Neutrophil (primary cell): ENCODE results near the gene TNRC6C.
"Not testable (repeated sequence)": the region's sequence is repeated elsewhere in the genome, so short reads cannot be mapped to it uniquely, and the experiment has no call there.

Experiments used
- H3K27ac ChIP-seq: fragments of 200-600 bp; sonication (generic); 2 replicates; pipeline ENCODE4 v1.5.1; 2016; ENCODE audit warnings: mild to moderate bottlenecking, moderate library complexity
- H3K27me3 ChIP-seq: fragments of 200-600 bp; sonication (generic); 2 replicates; pipeline ENCODE4 v1.6.0; 2016; ENCODE audit warnings: mild to moderate bottlenecking
- H3K36me3 ChIP-seq: fragments of 200-600 bp; sonication (generic); 2 replicates; pipeline ENCODE4 v1.5.1; 2017
- H3K4me1 ChIP-seq, 2 experiments: fragments of 200-600 bp in 1 of 2; sonication (generic) in 1 of 2; 1 replicate in 1 of 2; 2 replicates in 1 of 2; pipeline versions ENCODE4 v1.5.1 to v1.6.1; 2013 to 2016; ENCODE audit warnings: low read depth in 1 of 2, low read length in 1 of 2, mild to moderate bottlenecking in 1 of 2, moderate library complexity in 1 of 2; ENCODE audit not compliant: control insufficient read depth in 1 of 2, insufficient read depth in 1 of 2
- H3K4me3 ChIP-seq, 2 experiments: fragments of 200-600 bp in 1 of 2; sonication (generic) in 1 of 2; 1 replicate in 1 of 2; 2 replicates in 1 of 2; pipeline ENCODE4 v1.5.1; 2013 to 2016; ENCODE audit warnings: low read depth in 1 of 2, low read length in 1 of 2, mild to moderate bottlenecking in 1 of 2, moderate library complexity in 1 of 2
- H3K9me3 ChIP-seq: fragments of 200-600 bp; sonication (generic); 2 replicates; pipeline ENCODE4 v1.5.1; 2016
- TF ChIP-seq, protein P1 (sequence below): fragments of 200-600 bp; sonication (generic); IDR thresholded peaks from 2 replicates; pipeline ENCODE4 v1.5.1; 2016; ENCODE audit warnings: antibody characterized with exemption

Gene TNRC6C

DNA sequence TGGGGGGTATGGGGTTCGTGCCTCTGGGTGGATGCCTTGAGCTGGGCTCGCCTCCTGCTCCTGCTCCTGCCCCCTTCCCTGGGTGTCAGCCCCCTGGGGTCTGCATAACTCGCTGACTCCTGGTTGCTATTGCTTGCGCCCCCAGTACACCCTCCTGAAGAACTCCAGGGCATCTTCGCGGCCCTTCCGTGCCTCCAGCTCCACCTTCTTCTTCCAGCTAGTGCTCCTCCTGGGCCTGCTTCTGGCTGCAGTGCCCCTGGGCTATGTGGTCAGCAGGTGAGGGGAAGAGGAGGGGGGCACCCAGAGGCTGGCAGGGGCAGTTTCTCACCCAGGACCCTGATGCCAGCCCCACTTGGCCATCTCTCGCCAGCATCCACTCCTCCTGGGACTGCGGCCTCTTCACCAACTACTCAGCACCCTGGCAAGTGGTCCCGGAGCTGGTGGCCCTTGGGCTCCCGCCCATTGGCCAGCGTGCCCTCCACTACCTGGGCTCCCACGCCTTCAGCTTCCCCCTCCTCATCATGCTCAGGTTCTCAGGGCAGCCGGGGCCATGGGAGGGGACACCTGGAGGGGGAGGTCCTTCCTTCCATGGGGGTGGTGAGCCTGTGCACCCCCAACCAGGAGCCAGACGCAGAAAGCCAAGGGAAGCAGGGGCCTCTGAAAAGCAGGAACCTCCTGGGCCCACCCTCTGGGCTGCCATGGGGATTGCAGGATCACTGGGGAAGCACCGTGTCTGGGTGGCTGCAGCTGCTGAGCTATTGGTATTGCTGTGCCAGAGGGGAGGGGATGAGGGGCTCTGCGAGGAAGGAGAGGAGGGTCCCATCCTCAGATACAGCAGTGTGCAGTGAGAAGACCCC lies 179.9 kb downstream of the TNRC6C start:
- TF ChIP-seq, protein P1, sequence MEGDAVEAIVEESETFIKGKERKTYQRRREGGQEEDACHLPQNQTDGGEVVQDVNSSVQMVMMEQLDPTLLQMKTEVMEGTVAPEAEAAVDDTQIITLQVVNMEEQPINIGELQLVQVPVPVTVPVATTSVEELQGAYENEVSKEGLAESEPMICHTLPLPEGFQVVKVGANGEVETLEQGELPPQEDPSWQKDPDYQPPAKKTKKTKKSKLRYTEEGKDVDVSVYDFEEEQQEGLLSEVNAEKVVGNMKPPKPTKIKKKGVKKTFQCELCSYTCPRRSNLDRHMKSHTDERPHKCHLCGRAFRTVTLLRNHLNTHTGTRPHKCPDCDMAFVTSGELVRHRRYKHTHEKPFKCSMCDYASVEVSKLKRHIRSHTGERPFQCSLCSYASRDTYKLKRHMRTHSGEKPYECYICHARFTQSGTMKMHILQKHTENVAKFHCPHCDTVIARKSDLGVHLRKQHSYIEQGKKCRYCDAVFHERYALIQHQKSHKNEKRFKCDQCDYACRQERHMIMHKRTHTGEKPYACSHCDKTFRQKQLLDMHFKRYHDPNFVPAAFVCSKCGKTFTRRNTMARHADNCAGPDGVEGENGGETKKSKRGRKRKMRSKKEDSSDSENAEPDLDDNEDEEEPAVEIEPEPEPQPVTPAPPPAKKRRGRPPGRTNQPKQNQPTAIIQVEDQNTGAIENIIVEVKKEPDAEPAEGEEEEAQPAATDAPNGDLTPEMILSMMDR: no peak
- no peaks in the 10 kb centered on the region for H3K27me3 ChIP-seq

DNA sequence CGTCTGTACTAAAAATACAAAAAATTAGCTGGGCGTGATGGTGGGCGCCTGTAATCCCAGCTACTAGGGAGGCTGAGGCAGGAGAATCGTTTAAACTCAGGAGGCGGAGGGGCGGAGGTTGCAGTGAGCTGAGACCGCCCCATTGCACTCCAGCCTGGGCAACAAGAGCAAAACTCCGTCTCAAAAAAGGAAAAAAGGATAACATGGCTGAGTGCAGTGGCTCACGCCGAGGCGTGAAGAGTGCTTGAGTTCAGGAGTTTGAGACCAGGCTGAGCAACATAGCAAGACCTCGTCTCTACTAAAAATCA lies 181.3 kb downstream of the TNRC6C start:
- not testable (repeated sequence) for H3K27me3 ChIP-seq, H3K9me3 ChIP-seq
- Histone ChIP-seq H3K4me1 (peaks cover 90 to 91% of the 10 kb centered on the region in 2 experiments), H3K4me3 (peak overlapping the region in 1 of 2 experiments; percentile 46), H3K36me3 (peaks cover 54% of the 10 kb centered on the region), H3K27ac (peak overlapping the region; percentile 81)

More for the DNA sequence above, 179.9 kb downstream of the TNRC6C start:
- H3K27ac ChIP-seq: peak overlapping the region; percentile 98
- no peaks in the 10 kb centered on the region for H3K9me3 ChIP-seq
- H3K4me3 ChIP-seq: peak overlapping the region; percentile 45 to 51
- peaks cover 67% of the 10 kb centered on the region for H3K36me3 ChIP-seq
- H3K4me1 ChIP-seq: peaks cover 90 to 91% of the 10 kb centered on the region in 2 experiments

DNA sequence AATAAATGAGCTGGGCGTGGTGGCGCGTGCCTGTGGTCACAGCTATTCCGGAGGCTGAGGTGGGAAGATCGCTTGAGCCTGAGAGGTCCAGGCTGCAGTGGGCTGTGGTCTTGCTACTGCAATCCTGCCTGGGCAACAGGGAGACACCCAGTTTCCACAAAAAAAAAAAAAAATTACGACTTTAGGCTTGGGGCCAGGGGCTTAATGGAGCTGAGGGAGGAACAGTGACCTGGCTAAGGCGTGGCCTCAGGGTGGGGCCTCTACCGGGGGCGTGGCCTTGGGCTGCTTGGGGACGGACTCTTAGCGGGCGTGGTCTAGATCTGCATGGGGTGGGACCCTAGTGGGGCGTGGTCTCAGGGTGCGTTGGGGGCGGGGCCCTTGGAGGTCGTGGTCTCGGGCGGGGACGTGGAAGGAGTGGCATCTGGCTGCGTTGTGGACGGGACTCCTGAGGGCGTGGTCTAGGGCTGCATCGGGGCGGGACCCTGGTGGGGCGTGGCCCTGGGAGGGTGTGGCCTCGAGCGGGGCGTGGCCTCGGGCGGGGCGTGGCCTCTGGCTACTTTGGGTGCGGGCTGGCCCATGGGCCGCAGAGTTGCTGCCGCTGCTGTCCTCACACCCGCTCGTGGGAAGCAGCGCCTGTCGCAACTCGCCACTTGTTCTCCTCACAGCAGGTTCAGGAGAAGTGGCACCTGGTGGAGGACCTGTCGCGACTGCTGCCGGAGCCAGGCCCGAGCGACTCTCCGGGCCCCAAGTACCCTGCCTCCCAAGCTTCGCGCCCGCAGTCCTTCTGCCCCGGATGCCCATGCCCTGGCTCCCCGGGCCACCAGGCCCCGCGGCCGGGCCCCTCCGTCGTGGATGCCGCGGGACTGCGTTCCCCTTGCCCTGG lies 181.9 kb downstream of the TNRC6C start:
- peaks cover 48% of the 10 kb centered on the region for H3K36me3 ChIP-seq
- H3K9me3 ChIP-seq: no peaks in the 10 kb centered on the region
- H3K4me1 ChIP-seq: peaks cover 89 to 90% of the 10 kb centered on the region in 2 experiments
- H3K27me3 ChIP-seq: no peaks in the 10 kb centered on the region
- TF ChIP-seq, protein P1: no peak
- peak overlapping the region; percentile 46 to 48 for H3K4me3 ChIP-seq
- H3K27ac ChIP-seq: peak overlapping the region; percentile 81

DNA sequence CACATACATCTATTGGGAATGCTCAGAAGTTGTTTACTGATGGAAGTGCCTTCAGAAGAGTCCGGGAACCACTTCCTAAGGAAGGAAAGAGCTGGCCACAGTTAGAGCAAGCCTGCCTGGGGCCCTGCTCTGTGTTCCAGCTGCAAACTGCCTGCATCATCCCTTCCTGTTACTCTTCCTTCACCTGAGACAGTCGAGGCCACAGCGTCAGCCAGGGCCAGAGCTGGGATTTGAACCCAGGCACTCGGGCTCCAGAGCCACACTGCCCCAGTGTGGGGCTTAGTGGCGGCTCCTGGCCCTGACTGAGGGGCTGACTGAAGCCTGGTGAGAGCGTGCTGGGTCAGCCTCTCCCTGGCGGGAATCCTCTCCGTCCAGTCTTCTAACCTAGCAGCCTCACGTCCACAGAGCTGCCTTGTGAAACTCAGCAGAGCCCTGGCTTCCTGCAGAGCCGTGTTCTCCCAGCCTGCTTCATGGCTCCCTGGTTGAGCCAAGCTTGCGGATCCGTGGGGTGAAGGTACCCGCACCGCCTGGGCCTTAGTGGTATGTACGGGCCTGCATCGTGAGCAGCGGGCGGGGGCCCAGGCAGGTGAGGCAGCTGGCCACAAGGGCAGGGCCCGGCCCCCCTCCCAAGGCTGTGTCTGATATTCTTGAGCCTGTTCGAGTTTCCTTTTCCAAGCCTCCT lies 183.1 kb downstream of the TNRC6C start:
- TF ChIP-seq, protein P1: no peak
- Histone ChIP-seq H3K9me3 (no peaks in the 10 kb centered on the region), H3K36me3 (peaks cover 36% of the 10 kb centered on the region), H3K4me3 (peak overlapping the region in 1 of 2 experiments; percentile 48), H3K4me1 (peaks cover 82 to 83% of the 10 kb centered on the region in 2 experiments), H3K27me3 (no peaks in the 10 kb centered on the region), H3K27ac (peak overlapping the region; percentile 81)

DNA sequence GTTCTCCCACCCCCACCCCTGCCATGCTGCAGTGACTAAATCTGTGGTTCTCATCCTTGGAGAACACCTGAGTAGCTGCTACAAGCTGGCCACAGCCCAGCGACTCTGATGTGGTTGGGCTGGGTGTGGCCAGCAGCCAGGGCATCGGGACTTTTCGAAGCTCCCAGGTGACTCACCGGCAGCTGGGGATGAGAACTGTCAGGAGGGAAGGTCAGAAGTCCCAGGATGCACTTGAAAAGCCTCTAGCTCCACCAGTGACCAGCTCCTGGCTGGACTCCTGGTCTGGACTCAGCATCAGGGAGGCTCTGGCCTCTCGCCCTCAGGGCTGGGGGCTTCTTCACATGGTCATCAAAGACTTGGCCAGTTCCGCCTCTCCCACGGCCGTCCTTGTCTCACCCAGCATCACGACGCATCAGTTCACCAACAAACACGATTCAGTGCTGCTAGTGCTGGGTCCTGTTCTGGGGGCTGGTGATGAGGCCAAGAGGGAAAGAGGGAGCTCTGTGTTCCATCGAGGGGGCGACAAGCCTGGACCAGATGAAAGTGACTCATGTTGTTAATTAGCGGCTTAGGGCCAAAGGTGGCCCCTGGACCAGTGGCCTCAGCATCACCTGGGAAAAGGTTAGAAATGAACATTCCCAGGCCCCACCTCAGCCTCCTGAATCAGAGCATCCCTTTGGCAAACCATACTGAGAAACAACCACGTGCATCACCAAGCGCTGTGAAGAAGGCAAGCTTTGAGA lies 183.8 kb downstream of the TNRC6C start:
- Histone ChIP-seq H3K4me1 (peaks cover 82 to 83% of the 10 kb centered on the region in 2 experiments), H3K27ac (peak overlapping the region; percentile 81), H3K9me3 (no peaks in the 10 kb centered on the region), H3K36me3 (peaks cover 30% of the 10 kb centered on the region), H3K27me3 (no peaks in the 10 kb centered on the region), H3K4me3 (no peak overlapping the region)
- TF ChIP-seq, protein P1: no peak
